Measurements from ENCODE around the gene CLDN10. TPM values are rescaled to one million over a fixed set of nuclear protein-coding genes. Genes with fewer than 3 reads are reported as not detected.

CLDN10 gene
- total and polyA plus RNA-seq, 4 experiments from 2014 or later: not detected

DNA sequence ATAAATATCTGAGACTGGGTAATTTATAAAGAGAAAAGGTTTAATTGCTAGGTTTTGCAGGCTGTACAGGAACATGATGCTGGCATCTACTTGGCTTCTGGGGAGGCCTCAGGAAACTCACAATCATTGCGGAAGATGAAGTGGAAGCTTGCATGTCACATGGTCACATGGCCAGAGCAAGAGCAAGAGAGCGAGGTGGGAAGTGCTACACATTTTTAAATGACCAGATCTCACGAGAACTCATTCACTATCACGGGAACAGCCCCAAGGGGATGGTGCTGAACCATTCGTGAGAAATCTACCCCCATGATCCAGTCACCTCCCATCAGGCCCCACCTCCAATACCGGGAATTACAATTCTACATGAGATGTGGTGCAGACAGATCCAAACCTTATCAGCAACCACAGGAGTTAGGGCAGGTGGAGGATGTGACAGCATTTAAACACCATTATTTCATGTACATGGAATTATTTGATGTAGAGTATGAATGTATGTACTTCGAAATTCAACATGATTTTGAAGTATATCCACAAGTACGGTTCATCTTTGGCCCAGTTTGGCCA lies 10.5 kb upstream of the CLDN10 start:
- no peaks in the 10 kb centered on the region for H3K36me3 Mint-ChIP-seq
- intact Hi-C loops (cut with micrococcal nuclease): no loop called here
- DNase-seq: no peak
- CTCF ChIA-PET (ENCODE audit: partially characterized antibody): interaction anchor here (1.3 kb wide), 1 partner anchor 292 kb away, joined by 3 read pairs; no protein-coding TSS in a partner anchor
- H3K4me3 Mint-ChIP-seq: no peak overlapping the region
- Histone ChIP-seq H3K4me3 (ENCODE audit: low read length in 2 of 2) (no peak overlapping the region), H3K4me1 (ENCODE audit: insufficient read depth, low read length) (no peaks in the 10 kb centered on the region), H3K9me3 (ENCODE audit: control insufficient read depth in 1 of 2, low read length in 2 of 2) (no peaks in the 10 kb centered on the region), H3K36me3 (ENCODE audit: insufficient read depth, low read length) (no peaks in the 10 kb centered on the region), H3K27me3 (ENCODE audit: insufficient read depth, low read length) (peaks cover 2% of the 10 kb centered on the region), H3K27ac (ENCODE audit: low read depth, low read length) (no peak overlapping the region)
- no peak overlapping the region for H3K27ac Mint-ChIP-seq
- peaks cover 14 to 26% of the 10 kb centered on the region in 2 donors for H3K27me3 Mint-ChIP-seq
- no peaks in the 10 kb centered on the region for H3K4me1 Mint-ChIP-seq
- H3K9me3 Mint-ChIP-seq: no peaks in the 10 kb centered on the region
- POLR2A ChIA-PET (ENCODE audit: partially characterized antibody): no interaction called here

DNA sequence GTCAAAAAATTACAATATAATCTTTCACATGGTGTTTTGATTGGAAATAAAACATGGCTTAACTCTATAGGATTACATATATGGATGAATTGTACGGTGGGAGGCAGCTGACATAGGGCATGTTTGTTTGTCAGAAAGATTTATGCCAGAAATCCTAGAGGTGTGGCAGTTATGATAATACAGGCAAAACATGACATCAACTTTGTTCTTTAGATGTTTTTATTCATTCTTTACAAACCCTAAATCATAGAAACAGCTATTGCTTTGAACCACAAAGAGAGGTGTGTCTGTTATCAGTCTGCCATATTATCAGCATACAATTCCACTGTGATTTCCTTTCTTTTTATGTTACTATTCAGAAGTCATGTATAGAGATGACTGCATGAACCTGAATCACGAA lies 8.2 kb upstream of the CLDN10 start:
- Histone ChIP-seq H3K36me3 (ENCODE audit: insufficient read depth, low read length) (no peaks in the 10 kb centered on the region), H3K27ac (ENCODE audit: low read depth, low read length) (no peak overlapping the region), H3K4me1 (ENCODE audit: insufficient read depth, low read length) (no peaks in the 10 kb centered on the region), H3K4me3 (ENCODE audit: low read length in 2 of 2) (no peak overlapping the region), H3K9me3 (ENCODE audit: control insufficient read depth in 1 of 2, low read length in 2 of 2) (no peaks in the 10 kb centered on the region), H3K27me3 (ENCODE audit: insufficient read depth, low read length) (peaks cover 10% of the 10 kb centered on the region)
- H3K36me3 Mint-ChIP-seq: no peaks in the 10 kb centered on the region
- no peaks in the 10 kb centered on the region for H3K9me3 Mint-ChIP-seq
- H3K27ac Mint-ChIP-seq: no peak overlapping the region
- intact Hi-C loops (cut with micrococcal nuclease): no loop called here
- CTCF ChIA-PET (ENCODE audit: partially characterized antibody): no interaction called here
- POLR2A ChIA-PET (ENCODE audit: partially characterized antibody): no interaction called here
- H3K27me3 Mint-ChIP-seq: peaks cover 13 to 31% of the 10 kb centered on the region in 2 donors
- H3K4me3 Mint-ChIP-seq: no peak overlapping the region
- H3K4me1 Mint-ChIP-seq: no peaks in the 10 kb centered on the region
- no peak for DNase-seq

DNA sequence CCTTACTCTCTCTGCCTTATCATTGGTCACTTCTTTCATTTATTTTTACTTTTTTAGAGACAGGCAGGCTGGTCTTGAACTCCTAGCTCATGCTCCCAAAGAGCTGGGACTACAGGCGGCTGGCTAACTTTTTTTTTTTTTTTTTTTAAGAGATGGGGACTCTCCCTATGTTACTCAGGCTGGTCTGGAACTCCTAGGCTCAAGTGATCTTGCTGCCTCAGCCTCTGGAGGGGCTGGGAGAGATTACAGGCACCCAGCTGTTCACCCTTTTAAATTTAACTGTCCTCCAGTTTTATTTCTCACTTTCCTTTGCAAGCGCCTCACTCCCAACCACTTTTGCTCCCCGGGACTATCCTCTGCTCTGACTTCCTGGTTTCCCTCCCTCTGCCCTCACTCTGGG lies 5.6 kb upstream of the CLDN10 start:
- no peak for DNase-seq
- CTCF ChIA-PET (ENCODE audit: partially characterized antibody): interaction anchor here (0.7 kb wide), 1 partner anchor 879 kb away, joined by 4 read pairs; no protein-coding TSS in a partner anchor
- intact Hi-C loops (cut with micrococcal nuclease): no loop called here
- no peak overlapping the region for H3K27ac Mint-ChIP-seq
- H3K4me1 Mint-ChIP-seq: peaks cover 0 to 4% (median 0%) of the 10 kb centered on the region in 4 donors
- peaks cover 0 to 4% (median 0%) of the 10 kb centered on the region in 8 donors for H3K9me3 Mint-ChIP-seq
- Histone ChIP-seq H3K27me3 (ENCODE audit: insufficient read depth, low read length) (peaks cover 10% of the 10 kb centered on the region), H3K9me3 (ENCODE audit: control insufficient read depth in 1 of 2, low read length in 2 of 2) (no peaks in the 10 kb centered on the region), H3K36me3 (ENCODE audit: insufficient read depth, low read length) (no peaks in the 10 kb centered on the region), H3K4me3 (ENCODE audit: low read length in 2 of 2) (no peak overlapping the region), H3K4me1 (ENCODE audit: insufficient read depth, low read length) (no peaks in the 10 kb centered on the region), H3K27ac (ENCODE audit: low read depth, low read length) (no peak overlapping the region)
- H3K36me3 Mint-ChIP-seq: no peaks in the 10 kb centered on the region
- peaks cover 27 to 37% of the 10 kb centered on the region in 2 donors for H3K27me3 Mint-ChIP-seq
- POLR2A ChIA-PET (ENCODE audit: partially characterized antibody): no interaction called here
- H3K4me3 Mint-ChIP-seq: no peak overlapping the region

DNA sequence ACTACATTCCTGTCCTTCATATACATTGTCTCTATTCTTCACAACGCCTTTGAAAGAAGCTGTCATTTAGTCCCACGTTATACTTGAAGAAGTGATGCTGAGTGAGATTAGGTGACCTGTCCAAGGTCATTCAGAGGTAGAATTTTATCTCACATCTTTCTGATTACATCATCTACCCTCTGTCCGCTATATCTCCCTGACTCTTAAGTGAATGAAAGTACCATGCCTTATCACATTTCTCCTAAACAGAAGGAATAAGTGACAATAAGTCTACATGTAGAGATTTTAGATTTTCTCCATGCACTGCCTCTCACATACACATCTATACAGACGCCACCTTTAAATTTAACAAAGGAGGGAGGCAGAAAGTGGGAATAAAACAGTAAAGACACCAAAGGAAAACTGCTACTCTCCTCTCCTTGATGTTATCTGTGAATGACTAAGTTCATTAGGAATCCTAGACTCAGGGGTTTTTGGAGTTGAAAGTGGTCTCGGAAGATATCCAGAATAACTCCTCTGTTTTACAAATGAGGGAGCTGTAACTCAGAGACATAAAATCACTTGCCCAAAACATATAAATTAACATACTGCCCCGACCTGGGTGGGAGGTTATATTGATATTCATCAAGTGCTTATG lies 4.9 kb upstream of the CLDN10 start:
- no peak overlapping the region for H3K4me3 Mint-ChIP-seq
- no peak overlapping the region for H3K27ac ChIP-seq (ENCODE audit: low read depth, low read length)
- peaks cover 28 to 35% of the 10 kb centered on the region in 2 donors for H3K27me3 Mint-ChIP-seq
- H3K9me3 ChIP-seq (ENCODE audit: control insufficient read depth in 1 of 2, low read length in 2 of 2): no peaks in the 10 kb centered on the region
- peaks cover 7% of the 10 kb centered on the region for H3K27me3 ChIP-seq (ENCODE audit: insufficient read depth, low read length)
- no peak overlapping the region for H3K4me3 ChIP-seq (ENCODE audit: low read length in 2 of 2)
- no peak overlapping the region for H3K27ac Mint-ChIP-seq
- CTCF ChIA-PET (ENCODE audit: partially characterized antibody): no interaction called here
- no peaks in the 10 kb centered on the region for H3K36me3 ChIP-seq (ENCODE audit: insufficient read depth, low read length)
- H3K4me1 ChIP-seq (ENCODE audit: insufficient read depth, low read length): no peaks in the 10 kb centered on the region
- POLR2A ChIA-PET (ENCODE audit: partially characterized antibody): no interaction called here
- DNase-seq: no peak
- peaks cover 0 to 4% (median 0%) of the 10 kb centered on the region in 4 donors for H3K4me1 Mint-ChIP-seq
- peaks cover 0 to 4% (median 0%) of the 10 kb centered on the region in 8 donors for H3K9me3 Mint-ChIP-seq
- H3K36me3 Mint-ChIP-seq: no peaks in the 10 kb centered on the region
- intact Hi-C loops (cut with micrococcal nuclease): no loop called here

DNA sequence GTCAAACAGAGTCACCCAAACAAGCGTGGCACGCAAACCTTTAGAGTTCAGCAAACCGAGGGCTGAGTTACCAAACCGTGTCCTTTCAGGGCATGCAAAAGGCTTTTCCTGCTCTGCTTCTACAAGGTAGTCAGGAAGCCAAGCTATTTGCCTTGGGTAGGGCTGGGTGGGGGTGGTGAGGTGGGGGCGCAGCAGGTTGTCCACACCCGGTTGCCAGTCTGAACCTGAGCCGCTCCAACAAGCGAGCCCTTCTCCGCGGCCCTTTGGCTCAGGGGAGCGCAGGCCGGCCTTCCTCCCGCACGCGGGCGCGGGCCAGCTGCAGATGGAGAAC lies 347 bp upstream of the CLDN10 start:
- intact Hi-C loops (cut with micrococcal nuclease): no loop called here
- peaks cover 24% of the 10 kb centered on the region for H3K27me3 ChIP-seq (ENCODE audit: insufficient read depth, low read length)
- peak overlapping the region in 1 of 8 donors; percentile 38 for H3K4me3 Mint-ChIP-seq

DNA sequence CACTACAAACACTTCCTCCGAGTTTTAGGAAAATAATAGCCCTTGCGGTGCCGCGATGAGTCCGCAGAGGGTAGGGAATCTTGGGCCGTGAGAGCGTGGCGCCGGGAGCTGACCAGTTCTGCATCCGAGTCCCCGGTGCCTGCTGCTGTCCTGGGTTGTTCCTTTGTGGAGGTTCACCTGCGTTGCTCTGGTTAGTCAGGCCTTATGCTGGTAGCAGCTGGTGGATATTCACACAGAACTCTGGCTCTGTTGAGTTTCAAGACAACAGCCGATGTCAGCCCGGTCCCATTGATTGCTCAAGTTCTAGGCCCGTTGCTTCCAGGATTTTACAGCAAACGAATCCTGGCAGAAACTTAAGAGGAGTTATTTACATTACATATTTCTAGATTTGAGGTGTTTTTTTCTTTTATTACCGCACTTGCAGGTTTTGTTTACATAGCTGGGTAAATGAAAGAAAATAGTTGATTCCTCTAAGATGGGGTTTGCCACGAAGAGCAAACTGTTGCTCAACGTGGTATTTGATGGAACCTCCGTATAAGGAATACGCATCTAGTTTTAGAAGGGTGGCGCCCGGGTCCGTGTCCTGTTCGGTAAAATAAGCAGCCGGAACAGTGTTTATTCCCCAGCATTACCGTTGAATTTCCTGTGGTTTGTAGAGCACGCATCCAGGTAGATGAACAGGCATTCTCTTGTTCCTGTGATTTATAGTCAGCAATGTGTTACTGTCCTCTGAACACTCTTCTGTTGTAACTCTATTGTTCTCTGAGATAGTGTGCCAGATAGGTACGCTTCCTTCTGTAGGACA lies 1.3 kb downstream of the CLDN10 start:
- Histone ChIP-seq H3K36me3 (ENCODE audit: insufficient read depth, low read length) (no peaks in the 10 kb centered on the region), H3K27ac (ENCODE audit: low read depth, low read length) (no peak overlapping the region), H3K4me3 (ENCODE audit: low read length in 2 of 2) (no peak overlapping the region), H3K27me3 (ENCODE audit: insufficient read depth, low read length) (peaks cover 21% of the 10 kb centered on the region), H3K9me3 (ENCODE audit: control insufficient read depth in 1 of 2, low read length in 2 of 2) (no peaks in the 10 kb centered on the region), H3K4me1 (ENCODE audit: insufficient read depth, low read length) (peaks cover 10% of the 10 kb centered on the region)
- Mint-ChIP-seq H3K4me3 (peak overlapping the region in 5 of 8 donors; percentile 51 to 78 (median 59)), H3K27me3 (peaks cover 53 to 57% of the 10 kb centered on the region in 2 donors), H3K4me1 (peaks cover 8 to 17% (median 12%) of the 10 kb centered on the region in 4 donors), H3K36me3 (no peaks in the 10 kb centered on the region), H3K27ac (no peak overlapping the region), H3K9me3 (peaks cover 0 to 4% (median 0%) of the 10 kb centered on the region in 8 donors)
- ChIA-PET CTCF (ENCODE audit: partially characterized antibody) (no interaction called here), POLR2A (ENCODE audit: partially characterized antibody) (no interaction called here)
- no peak for DNase-seq
- intact Hi-C loops (cut with micrococcal nuclease): no loop called here

More for the DNA sequence above, 347 bp upstream of the CLDN10 start:
- H3K36me3 ChIP-seq (ENCODE audit: insufficient read depth, low read length): no peaks in the 10 kb centered on the region
- no peak overlapping the region for H3K4me3 ChIP-seq (ENCODE audit: low read length in 2 of 2)
- peaks cover 0 to 4% (median 0%) of the 10 kb centered on the region in 8 donors for H3K9me3 Mint-ChIP-seq
- H3K27ac ChIP-seq (ENCODE audit: low read depth, low read length): no peak overlapping the region
- H3K4me1 ChIP-seq (ENCODE audit: insufficient read depth, low read length): peaks cover 10% of the 10 kb centered on the region
- no peaks in the 10 kb centered on the region for H3K9me3 ChIP-seq (ENCODE audit: control insufficient read depth in 1 of 2, low read length in 2 of 2)
- DNase-seq: no peak
- peaks cover 8 to 17% (median 12%) of the 10 kb centered on the region in 4 donors for H3K4me1 Mint-ChIP-seq
- CTCF ChIA-PET (ENCODE audit: partially characterized antibody): no interaction called here
- H3K36me3 Mint-ChIP-seq: no peaks in the 10 kb centered on the region
- peaks cover 51 to 54% of the 10 kb centered on the region in 2 donors for H3K27me3 Mint-ChIP-seq
- H3K27ac Mint-ChIP-seq: no peak overlapping the region
- POLR2A ChIA-PET (ENCODE audit: partially characterized antibody): no interaction called here

DNA sequence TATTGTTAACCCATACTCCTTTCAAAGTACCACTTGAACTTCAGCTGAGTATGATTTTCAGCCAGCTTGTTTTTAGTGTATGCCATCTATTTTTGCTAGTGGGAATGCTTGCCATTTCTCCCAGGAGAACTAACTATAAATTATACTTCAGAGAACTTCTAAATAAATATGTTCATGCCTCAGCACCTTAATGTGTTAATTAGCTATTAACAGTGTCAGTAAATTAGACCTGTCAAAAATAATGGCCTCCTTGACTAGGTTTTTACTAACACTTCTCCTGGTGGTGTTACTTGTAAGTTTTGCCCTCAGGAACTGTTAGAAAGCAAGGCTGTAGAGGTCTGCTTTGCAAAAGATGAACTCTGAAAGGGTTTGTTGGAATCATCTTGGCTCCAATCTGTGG lies 4.5 kb downstream of the CLDN10 start:
- no peaks in the 10 kb centered on the region for H3K36me3 Mint-ChIP-seq
- H3K4me3 Mint-ChIP-seq: no peak overlapping the region
- Histone ChIP-seq H3K4me3 (ENCODE audit: low read length in 2 of 2) (no peak overlapping the region), H3K27me3 (ENCODE audit: insufficient read depth, low read length) (peaks cover 17% of the 10 kb centered on the region), H3K36me3 (ENCODE audit: insufficient read depth, low read length) (no peaks in the 10 kb centered on the region), H3K9me3 (ENCODE audit: control insufficient read depth in 1 of 2, low read length in 2 of 2) (no peaks in the 10 kb centered on the region), H3K27ac (ENCODE audit: low read depth, low read length) (no peak overlapping the region), H3K4me1 (ENCODE audit: insufficient read depth, low read length) (peaks cover 10% of the 10 kb centered on the region)
- ChIA-PET CTCF (ENCODE audit: partially characterized antibody) (no interaction called here), POLR2A (ENCODE audit: partially characterized antibody) (no interaction called here)
- H3K27me3 Mint-ChIP-seq: peaks cover 37 to 39% of the 10 kb centered on the region in 2 donors
- H3K4me1 Mint-ChIP-seq: peaks cover 8 to 15% (median 12%) of the 10 kb centered on the region in 4 donors
- intact Hi-C loops (cut with micrococcal nuclease): no loop called here
- H3K27ac Mint-ChIP-seq: no peak overlapping the region
- DNase-seq: no peak
- H3K9me3 Mint-ChIP-seq: peaks cover 0 to 4% (median 0%) of the 10 kb centered on the region in 8 donors
